Keratinocyte (primary cell): ENCODE measurements around the gene RETREG1. TPM values are rescaled to one million over a fixed set of nuclear protein-coding genes. Genes with fewer than 3 reads are reported as not detected.

Experiments used
- DNase-seq: peaks from one replicate; pipeline ENCODE4 v3.0.0-alpha.2; 2011; ENCODE audit warnings: low read depth, missing footprints, low spot score
- FAIRE-seq: peaks from 2 replicates; lab custom pipeline; 2011; peaks lifted over from hg19 to GRCh38; lab: Jason Lieb, UNC
- H2AFZ ChIP-seq: 2 replicates; pipeline ENCODE4 v1.6.0; 2012; ENCODE audit warnings: low read length, control low read depth, inconsistent platforms; ENCODE audit not compliant: control insufficient read depth
- H3K27ac ChIP-seq: 2 replicates; pipeline ENCODE4 v1.5.1; 2011; ENCODE audit warnings: low read length; ENCODE audit not compliant: control insufficient read depth, insufficient read depth
- H3K27me3 ChIP-seq: 3 replicates; pipeline ENCODE4 v1.6.0; 2011; ENCODE audit warnings: low read length; ENCODE audit not compliant: control insufficient read depth, insufficient read depth; ENCODE audit errors: extremely low read depth
- H3K36me3 ChIP-seq, 2 experiments: 2 replicates in 1 of 2; 3 replicates in 1 of 2; pipeline ENCODE4 v1.5.1; 2011; ENCODE audit warnings: low read length in 2 of 2, mild to moderate bottlenecking in 1 of 2; ENCODE audit not compliant: control insufficient read depth in 2 of 2, insufficient read depth in 2 of 2; ENCODE audit errors: extremely low read depth in 1 of 2
- H3K4me1 ChIP-seq: 3 replicates; pipeline ENCODE4 v1.5.1; 2011; ENCODE audit warnings: low read length; ENCODE audit not compliant: control insufficient read depth, insufficient read depth; ENCODE audit errors: extremely low read depth
- H3K4me2 ChIP-seq: 3 replicates; pipeline ENCODE4 v1.6.0; 2011; ENCODE audit warnings: low read depth, low read length; ENCODE audit not compliant: control insufficient read depth, insufficient read depth; ENCODE audit errors: extremely low read depth
- H3K4me3 ChIP-seq, 3 experiments: fragments of 200-600 bp in 1 of 3; sonication (generic) in 1 of 3; 2 replicates in 2 of 3; 3 replicates in 1 of 3; pipeline ENCODE4 v1.5.1; 2011 to 2016; ENCODE audit warnings: low read length in 3 of 3, mild to moderate bottlenecking in 3 of 3, control low read depth in 2 of 3, inconsistent platforms in 1 of 3, low read depth in 1 of 3, mixed read lengths in 1 of 3, mixed run types in 1 of 3, moderate library complexity in 1 of 3; ENCODE audit not compliant: control insufficient read depth in 2 of 3, insufficient read depth in 2 of 3; ENCODE audit errors: extremely low read depth in 1 of 3
- H3K79me2 ChIP-seq: 2 replicates; pipeline ENCODE4 v1.6.0; 2012; ENCODE audit warnings: low read length; ENCODE audit not compliant: control insufficient read depth, insufficient read depth
- H3K9ac ChIP-seq: 3 replicates; pipeline ENCODE4 v1.6.0; 2011; ENCODE audit warnings: low read length; ENCODE audit not compliant: control insufficient read depth, insufficient read depth; ENCODE audit errors: extremely low read depth
- H3K9me1 ChIP-seq: 3 replicates; pipeline ENCODE4 v1.6.0; 2011; ENCODE audit warnings: low read length; ENCODE audit not compliant: control insufficient read depth, insufficient read depth; ENCODE audit errors: extremely low read depth
- H3K9me3 ChIP-seq: 2 replicates; pipeline ENCODE4 v1.5.1; 2012; ENCODE audit warnings: low read depth, low read length; ENCODE audit not compliant: control insufficient read depth
- H4K20me1 ChIP-seq: 3 replicates; pipeline ENCODE4 v1.6.0; 2011; ENCODE audit warnings: low read length; ENCODE audit not compliant: control insufficient read depth, insufficient read depth; ENCODE audit errors: extremely low read depth
- EZH2 ChIP-seq: IDR thresholded peaks from one replicate; pipeline ENCODE4 v1.6.1; 2012; ENCODE audit warnings: inconsistent platforms, mild to moderate bottlenecking, low read length, moderate library complexity
- dilution Hi-C: fragments of 300-500 bp; cut with MboI; formaldehyde crosslinking; loops from one replicate; pipeline ENCODE4 v1.7.0; 2020; ENCODE audit warnings: low sequenced_read_pairs; ENCODE audit not compliant: extremely low pct_ligation_motif_present
- polyA plus RNA-seq, 5 experiments: library from polyadenylated mRNA; depleted of rRNA in 3 of 5; stranded (reverse) in 3 of 5; stranded (forward) in 1 of 5; unstranded in 1 of 5; fragments of >200 nt; gene quantifications; 1 replicate in 1 of 5; 2 replicates in 3 of 5; 3 replicates in 1 of 5; pipeline versions ENCODE4 v1.2.1 to v1.2.3, GENCODE V29; 2011 to 2012; ENCODE audit warnings: missing spikeins in 2 of 5, low read depth in 1 of 5, low replicate concordance in 1 of 5
- TF ChIP-seq, protein P1 (sequence below), 3 experiments: IDR thresholded peaks in 1 of 3; conservative IDR thresholded peaks in 1 of 3; optimal IDR thresholded peaks in 1 of 3; 2 replicates in 2 of 3; 3 replicates in 1 of 3; pipeline versions ENCODE3 to v1.5.1; 2011; ENCODE audit warnings: low read length in 3 of 3, mild to moderate bottlenecking in 3 of 3, moderate library complexity in 2 of 3, control low read depth in 1 of 3, inconsistent platforms in 1 of 3; ENCODE audit not compliant: insufficient read depth in 2 of 3; ENCODE audit errors: extremely low read depth in 1 of 3

The RETREG1 gene
- polyA plus RNA-seq, 1 donor (not counting 4 experiments of a cell fraction or from before 2014, with no cell fraction given): 7.4 TPM

DNA sequence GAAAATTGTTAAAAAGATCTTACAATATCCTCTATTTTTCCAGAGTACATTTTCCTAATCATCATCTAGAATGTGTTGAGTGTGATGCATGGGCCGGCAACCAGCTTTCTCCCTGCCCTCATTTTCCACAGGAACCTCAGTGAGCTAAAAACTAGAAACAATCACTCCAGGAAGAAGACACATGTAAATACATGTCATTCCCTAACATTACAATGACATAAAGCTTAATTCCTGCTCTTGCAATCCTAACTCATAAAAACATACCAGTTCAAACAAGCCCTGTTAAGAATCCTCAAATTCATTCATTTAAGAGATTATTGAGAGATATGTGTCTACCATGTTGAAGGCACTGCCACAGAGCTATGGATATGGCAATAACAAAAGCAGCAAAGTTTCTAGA lies 132.7 kb downstream of the RETREG1 start:
- Histone ChIP-seq H3K36me3 (no peaks in the 10 kb centered on the region), H3K4me2 (peak overlapping the region; percentile 42), H3K79me2 (no peaks in the 10 kb centered on the region), H3K9me3 (no peaks in the 10 kb centered on the region), H3K9me1 (no peaks in the 10 kb centered on the region), H2AFZ (no peak overlapping the region), H3K4me3 (no peak overlapping the region), H3K27me3 (no peaks in the 10 kb centered on the region), H3K9ac (no peak overlapping the region), H3K27ac (no peak overlapping the region), H3K4me1 (peaks cover 14% of the 10 kb centered on the region), H4K20me1 (no peaks in the 10 kb centered on the region)
- FAIRE-seq (peak; percentile 78), DNase-seq (peak; percentile 40)
- no peak for TF ChIP-seq EZH2
- TF ChIP-seq, protein P1, sequence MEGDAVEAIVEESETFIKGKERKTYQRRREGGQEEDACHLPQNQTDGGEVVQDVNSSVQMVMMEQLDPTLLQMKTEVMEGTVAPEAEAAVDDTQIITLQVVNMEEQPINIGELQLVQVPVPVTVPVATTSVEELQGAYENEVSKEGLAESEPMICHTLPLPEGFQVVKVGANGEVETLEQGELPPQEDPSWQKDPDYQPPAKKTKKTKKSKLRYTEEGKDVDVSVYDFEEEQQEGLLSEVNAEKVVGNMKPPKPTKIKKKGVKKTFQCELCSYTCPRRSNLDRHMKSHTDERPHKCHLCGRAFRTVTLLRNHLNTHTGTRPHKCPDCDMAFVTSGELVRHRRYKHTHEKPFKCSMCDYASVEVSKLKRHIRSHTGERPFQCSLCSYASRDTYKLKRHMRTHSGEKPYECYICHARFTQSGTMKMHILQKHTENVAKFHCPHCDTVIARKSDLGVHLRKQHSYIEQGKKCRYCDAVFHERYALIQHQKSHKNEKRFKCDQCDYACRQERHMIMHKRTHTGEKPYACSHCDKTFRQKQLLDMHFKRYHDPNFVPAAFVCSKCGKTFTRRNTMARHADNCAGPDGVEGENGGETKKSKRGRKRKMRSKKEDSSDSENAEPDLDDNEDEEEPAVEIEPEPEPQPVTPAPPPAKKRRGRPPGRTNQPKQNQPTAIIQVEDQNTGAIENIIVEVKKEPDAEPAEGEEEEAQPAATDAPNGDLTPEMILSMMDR (optimal IDR thresholded peaks at IDR 0.05 in 1 of 3, IDR thresholded peaks at IDR 0.05 in 1 of 3, conservative IDR thresholded peaks at IDR 0.05 in 1 of 3; ENCODE audit: extremely low read depth in 1 of 3, insufficient read depth in 2 of 3, low read length in 3 of 3): no peak
- dilution Hi-C loops: no loop called here

DNA sequence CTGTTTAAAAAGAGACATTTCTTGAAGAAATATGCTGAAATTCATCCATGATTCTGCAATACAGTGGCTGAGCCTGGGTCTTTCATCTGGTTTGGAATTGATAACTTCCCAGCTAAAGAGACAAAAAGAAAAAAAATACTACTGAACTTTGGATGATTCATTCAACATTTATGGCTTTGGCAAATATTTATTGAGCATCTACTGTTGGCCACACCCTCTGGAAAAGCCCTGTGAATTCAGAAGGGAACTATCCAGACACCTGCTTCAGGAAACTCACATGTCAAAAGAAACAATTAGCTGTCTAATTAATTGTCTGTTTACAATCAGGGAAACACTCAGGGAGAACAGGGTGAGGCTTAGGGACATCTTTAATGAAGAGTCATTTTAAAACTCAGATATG lies 133.4 kb downstream of the RETREG1 start:
- DNase-seq (no peak), FAIRE-seq (peak; percentile 58)
- Histone ChIP-seq H3K9me3 (no peaks in the 10 kb centered on the region), H3K9me1 (no peaks in the 10 kb centered on the region), H3K4me3 (no peak overlapping the region), H3K79me2 (no peaks in the 10 kb centered on the region), H3K4me2 (peak overlapping the region; percentile 42), H4K20me1 (no peaks in the 10 kb centered on the region), H3K27me3 (no peaks in the 10 kb centered on the region), H3K9ac (no peak overlapping the region), H3K36me3 (no peaks in the 10 kb centered on the region), H3K27ac (no peak overlapping the region), H3K4me1 (peaks cover 14% of the 10 kb centered on the region), H2AFZ (no peak overlapping the region)
- no peak for TF ChIP-seq EZH2
- TF ChIP-seq, protein P1 (optimal IDR thresholded peaks at IDR 0.05 in 1 of 3, IDR thresholded peaks at IDR 0.05 in 1 of 3, conservative IDR thresholded peaks at IDR 0.05 in 1 of 3; ENCODE audit: extremely low read depth in 1 of 3, insufficient read depth in 2 of 3, low read length in 3 of 3): no peak
- dilution Hi-C loops: no loop called here
